IMR-90 (cell line): ENCODE measurements around the gene PPP2R5A. TPM values are rescaled to one million over a fixed set of nuclear protein-coding genes. Genes with fewer than 3 reads are reported as not detected.
A peak's percentile ranks its signal among the peaks of the same experiment; 100 is the strongest.

Experiments
- ATAC-seq: fragments of 200-7000 bp; cut with Tn5 transposase; 2 replicates; pipeline ENCODE4 v1.9.1; 2020; ENCODE audit warnings: low read depth, mild to moderate bottlenecking, moderate library complexity
- BruUV-seq: library from RNA; stranded (reverse); fragments of 400-500 nt; replicated peaks from 2 replicates; lab custom pipeline; 2021; lab: Mats Ljungman, UMichigan
- CTCF ChIA-PET: fragments of 300-600 bp; formaldehyde crosslinking; extraction: SDS; loops from one replicate; lab custom pipeline; 2021; ENCODE audit warnings: antibody characterized with exemption; lab: Yijun Ruan, JAX
- POLR2A ChIA-PET: fragments of 300-600 bp; sonication (Branson Sonifier 250); formaldehyde crosslinking; loops from one replicate; lab custom pipeline; 2022; ENCODE audit warnings: antibody characterized with exemption; ENCODE audit not compliant: unreplicated experiment; lab: Charles Lee
- DNase-seq: peaks from one replicate; pipeline ENCODE4 v3.0.0; 2013
- H2AFZ ChIP-seq: replicated peaks from 2 replicates; pipeline ENCODE3; 2013; ENCODE audit warnings: low read length, mild to moderate bottlenecking; ENCODE audit not compliant: poor library complexity
- H2AK5ac ChIP-seq: 2 replicates; pipeline ENCODE4 v1.6.1; 2013; ENCODE audit warnings: low read depth, low read length, inconsistent platforms
- H2AK9ac ChIP-seq: replicated peaks from 2 replicates; pipeline ENCODE3; 2013; ENCODE audit warnings: mild to moderate bottlenecking, low read depth, low read length, moderate library complexity; ENCODE audit not compliant: poor library complexity
- H2BK120ac ChIP-seq: 2 replicates; pipeline ENCODE4 v1.6.1; 2013; ENCODE audit warnings: low read depth, low read length, inconsistent platforms
- H2BK15ac ChIP-seq: 3 replicates; pipeline ENCODE4 v1.6.1; 2013; ENCODE audit warnings: low read depth, low read length, inconsistent platforms
- H2BK20ac ChIP-seq: 2 replicates; pipeline ENCODE4 v1.6.1; 2013; ENCODE audit warnings: low read depth, mild to moderate bottlenecking, inconsistent platforms, low read length, moderate library complexity
- H2BK5ac ChIP-seq: 2 replicates; pipeline ENCODE4 v1.6.1; 2013; ENCODE audit warnings: mild to moderate bottlenecking, low read depth, low read length, inconsistent platforms; ENCODE audit not compliant: poor library complexity, severe bottlenecking
- H3K14ac ChIP-seq: replicated peaks from 2 replicates; pipeline ENCODE4 v1.6.1; 2013; ENCODE audit warnings: low read depth, low read length, inconsistent platforms
- H3K18ac ChIP-seq: 2 replicates; pipeline ENCODE4 v1.6.1; 2013; ENCODE audit warnings: low read depth, low read length, control low read depth
- H3K23ac ChIP-seq: 2 replicates; pipeline ENCODE4 v1.6.1; 2013; ENCODE audit warnings: low read depth, low read length, inconsistent platforms
- H3K27ac ChIP-seq: 2 replicates; pipeline ENCODE4 v1.5.1; 2013; ENCODE audit warnings: mild to moderate bottlenecking, control low read depth, low read length; ENCODE audit not compliant: insufficient read depth
- H3K27me3 ChIP-seq: 2 replicates; pipeline ENCODE4 v1.6.1; 2013; ENCODE audit warnings: low read length; ENCODE audit not compliant: control insufficient read depth, insufficient read depth
- H3K36me3 ChIP-seq: 2 replicates; pipeline ENCODE4 v1.6.1; 2013; ENCODE audit warnings: low read length, mixed read lengths; ENCODE audit not compliant: control insufficient read depth, insufficient read depth
- H3K4ac ChIP-seq: 2 replicates; pipeline ENCODE4 v1.6.1; 2013; ENCODE audit warnings: low read depth, low read length, inconsistent platforms
- H3K4me1 ChIP-seq: 2 replicates; pipeline ENCODE4 v1.6.1; 2013; ENCODE audit warnings: low read length, mixed read lengths; ENCODE audit not compliant: control insufficient read depth, insufficient read depth
- H3K4me2 ChIP-seq: 2 replicates; pipeline ENCODE4 v1.6.1; 2013; ENCODE audit warnings: low read depth, mild to moderate bottlenecking, control low read depth, low read length, moderate library complexity
- H3K4me3 ChIP-seq: 2 replicates; pipeline ENCODE4 v1.5.1; 2013; ENCODE audit warnings: low read depth, mild to moderate bottlenecking, control low read depth, low read length, moderate library complexity; ENCODE audit not compliant: insufficient read depth
- H3K56ac ChIP-seq: 2 replicates; pipeline ENCODE4 v1.6.1; 2013; ENCODE audit warnings: low read length, inconsistent platforms; ENCODE audit not compliant: insufficient read depth; ENCODE audit errors: extremely low read depth
- H3K79me1 ChIP-seq, 2 experiments: 2 replicates each; pipeline ENCODE4 v1.6.1; 2013; ENCODE audit warnings: low read length in 2 of 2, inconsistent platforms in 1 of 2, low read depth in 1 of 2
- H3K9ac ChIP-seq: 2 replicates; pipeline ENCODE4 v1.6.1; 2013; ENCODE audit warnings: low read depth, low read length, control low read depth
- H3K9me1 ChIP-seq: 2 replicates; pipeline ENCODE4 v1.6.1; 2013; ENCODE audit warnings: low read length, inconsistent platforms; ENCODE audit not compliant: insufficient read depth
- H3K9me3 ChIP-seq: 2 replicates; pipeline ENCODE4 v1.6.1; 2013; ENCODE audit warnings: low read length; ENCODE audit not compliant: control insufficient read depth, insufficient read depth
- H4K20me1 ChIP-seq: 2 replicates; pipeline ENCODE4 v1.6.1; 2013; ENCODE audit warnings: low read length, inconsistent platforms; ENCODE audit not compliant: insufficient read depth
- H4K5ac ChIP-seq: 2 replicates; pipeline ENCODE4 v1.6.1; 2013; ENCODE audit warnings: mild to moderate bottlenecking, low read depth, low read length, control low read depth
- H4K8ac ChIP-seq, 2 experiments: 2 replicates each; pipeline ENCODE4 v1.6.1; 2013; ENCODE audit warnings: low read depth in 2 of 2, low read length in 2 of 2, control low read depth in 1 of 2, inconsistent platforms in 1 of 2
- H4K91ac ChIP-seq: 2 replicates; pipeline ENCODE4 v1.6.1; 2013; ENCODE audit warnings: low read depth, low read length, inconsistent platforms; ENCODE audit not compliant: insufficient read depth
- CEBPB ChIP-seq: IDR thresholded peaks from 2 replicates; pipeline ENCODE4 v1.6.1; 2012; ENCODE audit warnings: low read depth, low read length, improper control_type of control experiment
- MXI1 ChIP-seq: IDR thresholded peaks from 2 replicates; pipeline ENCODE4 v1.6.1; 2012; ENCODE audit warnings: low read depth, mild to moderate bottlenecking, low read length, moderate library complexity, borderline replicate concordance
- WGBS, 2 experiments: methylation state at CpG; one replicate each; pipeline versions ENCODE4 v1.1.5 to v1.1.7; 2013; ENCODE audit warnings: missing lambda C conversion rate in 2 of 2; ENCODE audit not compliant: insufficient read length in 1 of 2; ENCODE audit errors: extremely low coverage in 2 of 2; 5-methylcytosine and 5-hydroxymethylcytosine counted together
- dilution Hi-C: fragments of 300-500 bp; cut with HindIII; formaldehyde crosslinking; loops from one replicate; pipeline ENCODE4 v1.14.3; 2018; ENCODE audit warnings: low sequenced_read_pairs; ENCODE audit not compliant: unreplicated experiment
- in situ Hi-C: fragments of 300-500 bp; cut with MboI; formaldehyde crosslinking; loops from 3 replicates; pipeline ENCODE4 v1.14.3; 2019; ENCODE audit warnings: low sequenced_read_pairs, inconsistent platforms, mixed read lengths
- intact Hi-C: fragments of 100-400 bp; cut with micrococcal nuclease; formaldehyde crosslinking; loops from 2 replicates; pipeline ENCODE4 v1.10.0; 2022
- polyA plus RNA-seq, 3 experiments: library from polyadenylated mRNA; depleted of rRNA; stranded (reverse); fragments of >200 nt; gene quantifications; 2 replicates each; pipeline ENCODE4 v1.2.3, GENCODE V29; 2012; ENCODE audit warnings: low replicate concordance in 1 of 3
- total RNA-seq: library from RNA; depleted of rRNA; stranded (reverse); fragments of >200 nt; gene quantifications from 2 replicates; pipeline ENCODE4 v1.2.3, GENCODE V29; 2012

Gene PPP2R5A
- total and polyA plus RNA-seq, 2 of the 4 experiments (the other 2 are of a cell fraction), result 8.4 to 12.6 TPM

DNA sequence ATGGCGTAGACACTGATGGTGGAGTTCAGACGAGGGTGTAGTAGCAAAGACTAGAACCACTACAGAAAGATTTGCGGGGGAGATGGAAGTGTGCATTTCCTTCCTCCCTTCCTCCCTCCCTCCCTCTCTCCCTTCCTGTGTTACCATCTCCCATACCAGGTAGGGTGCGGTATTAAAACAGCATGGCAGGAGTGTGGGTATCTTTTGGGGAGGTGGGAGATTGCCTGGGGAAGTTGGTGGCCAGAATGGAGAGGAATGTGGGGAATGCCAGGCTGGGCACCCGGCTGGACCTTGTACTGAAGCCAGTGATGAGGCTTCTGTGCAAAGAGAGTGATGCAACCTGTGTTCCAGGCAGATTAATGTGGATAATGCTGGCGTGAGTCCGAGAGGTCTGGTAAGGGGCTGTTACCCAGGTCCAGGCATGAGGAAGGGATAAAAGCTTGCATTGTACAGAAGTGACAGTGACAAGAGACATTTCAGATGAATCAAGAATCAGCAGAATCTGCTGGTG, 30.3 kb upstream of the PPP2R5A start:
- ATAC-seq (peak; percentile 14; the same call in 1 of the 2 replicates), DNase-seq (no peak)
- H3K36me3 ChIP-seq, result no peaks in the 10 kb centered on the region
- H3K4me2 ChIP-seq, result no peak overlapping the region
- dilution Hi-C loops (no loop called here), intact Hi-C loops (no loop called here), in situ Hi-C loops (no loop called here)
- H3K14ac ChIP-seq, result no peak overlapping the region
- 66% methylated on average over 3 of the region's 7 CpGs; no CpG with 5 or more reads in 1 of the 2 experiments for WGBS, 2 experiments
- H3K56ac ChIP-seq, result no peak overlapping the region
- no peak overlapping the region for H2BK120ac ChIP-seq
- no peak overlapping the region for H4K5ac ChIP-seq
- H2AK9ac ChIP-seq, result no peak overlapping the region
- BruUV-seq, result no TSS peak
- no peak overlapping the region for H3K4me3 ChIP-seq
- no peak overlapping the region for H2BK15ac ChIP-seq
- H3K9me3 ChIP-seq, result no peaks in the 10 kb centered on the region
- H2AFZ ChIP-seq, result no peak overlapping the region
- no peaks in the 10 kb centered on the region for H3K9me1 ChIP-seq
- H4K91ac ChIP-seq, result no peak overlapping the region
- ChIA-PET POLR2A (no interaction called here), CTCF (no interaction called here)
- peaks cover 2% of the 10 kb centered on the region; the same call in 1 of the 2 replicates for H3K4me1 ChIP-seq
- no peak overlapping the region for H4K8ac ChIP-seq
- no peak overlapping the region for H3K9ac ChIP-seq
- no peak overlapping the region for H2BK20ac ChIP-seq
- TF ChIP-seq MXI1 (no peak), CEBPB (peak; percentile 31; the same call in 1 of the 2 replicates)
- no peak overlapping the region for H3K4ac ChIP-seq
- no peak overlapping the region for H3K23ac ChIP-seq
- H3K18ac ChIP-seq, result no peak overlapping the region
- no peaks in the 10 kb centered on the region; the same call in 1 of the 2 replicates for H3K27me3 ChIP-seq
- no peak overlapping the region for H3K27ac ChIP-seq
- no peaks in the 10 kb centered on the region for H4K20me1 ChIP-seq
- no peaks in the 10 kb centered on the region for H3K79me1 ChIP-seq
- H2BK5ac ChIP-seq, result no peak overlapping the region
- H2AK5ac ChIP-seq, result no peak overlapping the region
